Fibroblast of skin of abdomen (primary cell): ENCODE results near the gene SYT2.

Experiments used
- DNase-seq: peaks from one replicate; pipeline ENCODE4 v3.0.0-alpha.2; 2013

The SYT2 gene

GRCh38 chr1:202703191-202703590, 7.1 kb downstream of the SYT2 start:
- DNase-seq, result no peak

- DNase-seq, result no peak
Measured at GRCh38 chr1:202702088-202702487, 8.2 kb downstream of the SYT2 start.

GRCh38 chr1:202701200-202701599, 9.1 kb downstream of the SYT2 start:
- no peak for DNase-seq

GRCh38 chr1:202700061-202700460, 10.2 kb downstream of the SYT2 start:
- no peak for DNase-seq

GRCh38 chr1:202698276-202698675, 12.0 kb downstream of the SYT2 start:
- no peak for DNase-seq

GRCh38 chr1:202697038-202697437, 13.2 kb downstream of the SYT2 start:
- DNase-seq, result no peak

GRCh38 chr1:202694314-202694713, 15.9 kb downstream of the SYT2 start:
- no peak for DNase-seq

- peak; percentile 67 for DNase-seq
Measured at GRCh38 chr1:202692959-202693555, 17.2 kb downstream of the SYT2 start.

GRCh38 chr1:202691816-202692215, 18.4 kb downstream of the SYT2 start:
- DNase-seq, result no peak

GRCh38 chr1:202689493-202690342, 20.5 kb downstream of the SYT2 start:
- DNase-seq, result no peak

GRCh38 chr1:202689082-202689481, 21.2 kb downstream of the SYT2 start:
- DNase-seq, result no peak

GRCh38 chr1:202688401-202688800, 21.9 kb downstream of the SYT2 start:
- no peak for DNase-seq

GRCh38 chr1:202687798-202688197, 22.5 kb downstream of the SYT2 start:
- DNase-seq, result no peak

- DNase-seq, result no peak
Measured at GRCh38 chr1:202687370-202687769, 22.9 kb downstream of the SYT2 start.

- no peak for DNase-seq
Measured at GRCh38 chr1:202685641-202686040, 24.6 kb downstream of the SYT2 start.

- DNase-seq, result no peak
Measured at GRCh38 chr1:202684716-202685115, 25.5 kb downstream of the SYT2 start.

GRCh38 chr1:202683029-202683428, 27.2 kb downstream of the SYT2 start:
- no peak for DNase-seq

- no peak for DNase-seq
Measured at GRCh38 chr1:202682477-202682876, 27.8 kb downstream of the SYT2 start.

- DNase-seq, result no peak
Measured at GRCh38 chr1:202681736-202682420, 28.4 kb downstream of the SYT2 start.

- DNase-seq, result no peak
Measured at GRCh38 chr1:202680586-202681352, 29.5 kb downstream of the SYT2 start.

GRCh38 chr1:202679406-202680177, 30.7 kb downstream of the SYT2 start:
- DNase-seq, result no peak

GRCh38 chr1:202677433-202677832, 32.8 kb downstream of the SYT2 start:
- DNase-seq, result no peak
